DMS114 treated with DMSO at 0.1 percent for 48 hours (cell line): ENCODE measurements around the gene ARHGAP25.
"Not testable (repeated sequence)": the region's sequence is repeated elsewhere in the genome, so short reads cannot be mapped to it uniquely, and the experiment has no call there.

Experiments
- DNase-seq: peaks from one replicate; lab custom pipeline; 2025; ENCODE audit not compliant: unreplicated experiment; lab: John Stamatoyannopoulos, UW

Gene ARHGAP25

GRCh38 chr2:68790600-68790999 lies 56.0 kb downstream of the ARHGAP25 start:
- DNase-seq: no peak

GRCh38 chr2:68791914-68792313 lies 57.3 kb downstream of the ARHGAP25 start:
- no peak for DNase-seq

- no peak for DNase-seq
Observed at GRCh38 chr2:68792751-68793150, 58.1 kb downstream of the ARHGAP25 start.

- DNase-seq: no peak
Observed at GRCh38 chr2:68796295-68796905, 61.8 kb downstream of the ARHGAP25 start.

- DNase-seq: no peak
Observed at GRCh38 chr2:68798569-68798968, 64.0 kb downstream of the ARHGAP25 start.

GRCh38 chr2:68799140-68800026 lies 64.8 kb downstream of the ARHGAP25 start:
- DNase-seq: no peak

- DNase-seq: no peak
Observed at GRCh38 chr2:68800027-68800401, 65.4 kb downstream of the ARHGAP25 start.

- DNase-seq: no peak
Observed at GRCh38 chr2:68800517-68800916, 65.9 kb downstream of the ARHGAP25 start.

GRCh38 chr2:68802161-68802560 lies 67.5 kb downstream of the ARHGAP25 start:
- not testable (repeated sequence) for DNase-seq

GRCh38 chr2:68805025-68805424 lies 70.4 kb downstream of the ARHGAP25 start:
- DNase-seq: no peak

- DNase-seq: no peak
Observed at GRCh38 chr2:68806511-68807109, 72.0 kb downstream of the ARHGAP25 start.

GRCh38 chr2:68807821-68808266 lies 73.2 kb downstream of the ARHGAP25 start:
- DNase-seq: no peak

- no peak for DNase-seq
Observed at GRCh38 chr2:68809324-68810240, 75.0 kb downstream of the ARHGAP25 start.

GRCh38 chr2:68811364-68811763 lies 76.8 kb downstream of the ARHGAP25 start:
- DNase-seq: no peak

- no peak for DNase-seq
Observed at GRCh38 chr2:68812251-68812650, 77.6 kb downstream of the ARHGAP25 start.

GRCh38 chr2:68813596-68813995 lies 79.0 kb downstream of the ARHGAP25 start:
- no peak for DNase-seq

- no peak for DNase-seq
Observed at GRCh38 chr2:68817306-68817705, 82.7 kb downstream of the ARHGAP25 start.

- no peak for DNase-seq
Observed at GRCh38 chr2:68819556-68819955, 84.9 kb downstream of the ARHGAP25 start.

- DNase-seq: no peak
Observed at GRCh38 chr2:68822207-68822872, 87.7 kb downstream of the ARHGAP25 start.

- DNase-seq: no peak
Observed at GRCh38 chr2:68824831-68825230, 90.2 kb downstream of the ARHGAP25 start.
